ENCODE measurements around the gene PCDHGA12.
"Not testable (repeated sequence)": the region's sequence is repeated elsewhere in the genome, so short reads cannot be mapped to it uniquely, and the experiment has no call there.

PCDHGA12 gene

GRCh38 chr5:141407790-141408505 is 22.4 kb upstream of the PCDHGA12 start, which contains the start of gene PCDHGB6:
TSS of gene PCDHGB6 (plus strand) at chr5:141408021. CDS start at chr5:141408203, 182 bp downstream.
- peak; percentile 6 for DNase-seq (ENCODE audit: low spot score)

GRCh38 chr5:141409598-141410306 is 20.6 kb upstream of the PCDHGA12 start:
- DNase-seq (ENCODE audit: low spot score), result no peak

- DNase-seq (ENCODE audit: low spot score), result no peak
These were observed 18.7 kb upstream of the PCDHGA12 start for GRCh38 chr5:141411575-141411974.

- DNase-seq (ENCODE audit: low spot score), result peak; percentile 20
These were observed 17.3 kb upstream of the PCDHGA12 start, which contains the start of gene PCDHGA10 for GRCh38 chr5:141412854-141413539. TSS of gene PCDHGA10 (plus strand) at chr5:141412987. CDS start at chr5:141413176, 189 bp downstream.

- no peak for DNase-seq (ENCODE audit: low spot score)
These were observed 16.7 kb upstream of the PCDHGA12 start for GRCh38 chr5:141413540-141414069.

GRCh38 chr5:141414548-141415274 is 15.6 kb upstream of the PCDHGA12 start:
- not testable (repeated sequence) for DNase-seq (ENCODE audit: low spot score)

GRCh38 chr5:141415275-141415618 is 15.1 kb upstream of the PCDHGA12 start:
- not testable (repeated sequence) for DNase-seq (ENCODE audit: low spot score)

- peak; percentile 22 for DNase-seq (ENCODE audit: low spot score)
These were observed 12.7 kb upstream of the PCDHGA12 start, which contains the start of gene PCDHGB7 for GRCh38 chr5:141417494-141418172. TSS of gene PCDHGB7 (plus strand) at chr5:141417677. CDS start at chr5:141417860, 183 bp downstream.

GRCh38 chr5:141419074-141419880 is 11.0 kb upstream of the PCDHGA12 start:
- no peak for DNase-seq (ENCODE audit: low spot score)

- peak; percentile 48 for DNase-seq (ENCODE audit: low spot score)
These were observed 9.3 kb upstream of the PCDHGA12 start, which contains the start of gene PCDHGA11 for GRCh38 chr5:141420855-141421488. TSS of gene PCDHGA11 (plus strand) at chr5:141421051. CDS start at chr5:141421228, 177 bp downstream.

- no peak for DNase-seq (ENCODE audit: low spot score)
These were observed 8.8 kb upstream of the PCDHGA12 start for GRCh38 chr5:141421489-141421855.

GRCh38 chr5:141422742-141423291 is 7.5 kb upstream of the PCDHGA12 start:
- DNase-seq (ENCODE audit: low spot score), result no peak

GRCh38 chr5:141427783-141428426 is 2.4 kb upstream of the PCDHGA12 start:
- DNase-seq (ENCODE audit: low spot score), result no peak

- DNase-seq (ENCODE audit: low spot score), result no peak
These were observed 979 bp downstream of the PCDHGA12 start for GRCh38 chr5:141431286-141431685.

- not testable (repeated sequence) for DNase-seq (ENCODE audit: low spot score)
These were observed 2.0 kb downstream of the PCDHGA12 start for GRCh38 chr5:141432308-141432707.

GRCh38 chr5:141432726-141433125 is 2.4 kb downstream of the PCDHGA12 start:
- not testable (repeated sequence) for DNase-seq (ENCODE audit: low spot score)

- no peak for DNase-seq (ENCODE audit: low spot score)
These were observed 3.7 kb downstream of the PCDHGA12 start for GRCh38 chr5:141434006-141434405.

- no peak for DNase-seq (ENCODE audit: low spot score)
These were observed 6.9 kb downstream of the PCDHGA12 start for GRCh38 chr5:141437221-141437620.

All from hematopoietic multipotent progenitor cell treated with erythropoietin and hydrocortisone succinate and interleukin-3 and kit ligand, for 17 days (in vitro differentiated cells).